ENCODE data around the gene MKKS. TPM values are rescaled to one million over a fixed set of nuclear protein-coding genes. Genes with fewer than 3 reads are reported as not detected.

MKKS gene
- total RNA-seq, 1 experiment from 2014 or later, result 10.6 TPM

GRCh38 chr20:10427060-10427692, 6.8 kb downstream of the MKKS start:
- no peaks in the 10 kb centered on the region for H3K9me3 ChIP-seq (ENCODE audit: control insufficient read depth, low read depth, low read length)
- no peak overlapping the region for H3K14ac ChIP-seq (ENCODE audit: insufficient read depth, low read length)
- no peak overlapping the region for H2BK5ac ChIP-seq (ENCODE audit: insufficient read length, low read length)
- Mint-ChIP-seq H3K36me3 (ENCODE audit: insufficient read depth in 1 of 3, low read depth in 3 of 3) (peaks cover 12 to 21% (median 16%) of the 10 kb centered on the region in 3 experiments), H3K27ac (no peak overlapping the region), H3K9me3 (no peaks in the 10 kb centered on the region), H3K4me3 (no peak overlapping the region; a peak in 1 of 5 replicates), H3K27me3 (ENCODE audit: low read depth) (no peaks in the 10 kb centered on the region), H3K4me1 (peaks cover 28 to 36% of the 10 kb centered on the region in 2 experiments)
- no peak overlapping the region for H4K8ac ChIP-seq (replicated peaks; ENCODE audit: insufficient read length, low read depth, low read length)
- H4K20me1 ChIP-seq (ENCODE audit: control insufficient read depth, insufficient read depth, insufficient read length), result no peaks in the 10 kb centered on the region
- H3K18ac ChIP-seq (ENCODE audit: insufficient read length, low read depth, low read length), result no peak overlapping the region
- peaks cover 8% of the 10 kb centered on the region; the same call in 1 of the 2 replicates for H3K79me2 ChIP-seq (ENCODE audit: insufficient read depth, low read length)
- H3T11ph ChIP-seq (ENCODE audit: low read length), result no peak overlapping the region
- H4K5ac ChIP-seq (ENCODE audit: insufficient read length, low read depth, low read length), result no peak overlapping the region
- no peaks in the 10 kb centered on the region for H3K27me3 ChIP-seq (ENCODE audit: insufficient read depth, low read length)
- no peak overlapping the region for H4K91ac ChIP-seq (ENCODE audit: insufficient read length, low read depth, low read length)
- peaks cover 15% of the 10 kb centered on the region for H3K79me1 ChIP-seq (ENCODE audit: insufficient read depth, low read depth, low read length, poor library complexity, severe bottlenecking)
- no peak overlapping the region for H2AFZ ChIP-seq (ENCODE audit: low read length)
- peaks cover 3% of the 10 kb centered on the region; the same call in 1 of the 2 replicates for H3K4me1 ChIP-seq (ENCODE audit: insufficient read depth, low read length)
- no peak for DNase-seq
- peak; percentile 85 for TF ChIP-seq CTCF (conservative IDR thresholded peaks at IDR 0.05)
- H2BK12ac ChIP-seq (ENCODE audit: insufficient read length, low read depth, low read length), result no peak overlapping the region
- H3K9ac ChIP-seq (ENCODE audit: extremely low read depth, insufficient read length, low read length), result no peak overlapping the region
- H2BK15ac ChIP-seq (ENCODE audit: low read depth, low read length), result no peak overlapping the region
- no peak overlapping the region for H2AK5ac ChIP-seq (ENCODE audit: insufficient read length, low read length)
- no peak overlapping the region for H2BK20ac ChIP-seq (ENCODE audit: low read depth, low read length, poor library complexity, severe bottlenecking)
- no CpG with 5 or more reads among the region's 3 CpGs for WGBS (ENCODE audit: extremely low coverage, insufficient read length, low lambda C conversion rate)
- no peak overlapping the region for H3K56ac ChIP-seq (ENCODE audit: insufficient read length, low read depth, low read length)
- no peak overlapping the region for H3K23ac ChIP-seq (ENCODE audit: insufficient read length, low read depth, low read length)
- no peak overlapping the region for H3K4ac ChIP-seq (ENCODE audit: low read depth, low read length)
- H3K27ac ChIP-seq (ENCODE audit: insufficient read length, low read depth, low read length), result no peak overlapping the region
- no peaks in the 10 kb centered on the region for H3K23me2 ChIP-seq (ENCODE audit: insufficient read length, low read depth, low read length, poor library complexity, severe bottlenecking)
- H3K4me2 ChIP-seq (ENCODE audit: insufficient read depth, insufficient read length, low read length), result no peak overlapping the region
- H2BK120ac ChIP-seq (ENCODE audit: low read depth, low read length, poor library complexity, severe bottlenecking), result no peak overlapping the region
